ENCODE data around the gene ARHGAP8.

Gene ARHGAP8

GRCh38 chr22:44831885-44832284 is 79.5 kb downstream of the ARHGAP8 start:
- Histone ChIP-seq H3K79me1 (ENCODE audit: low read length) (no peaks in the 10 kb centered on the region), H3K79me2 (ENCODE audit: control insufficient read depth, insufficient read depth, low read length) (no peaks in the 10 kb centered on the region), H2AK5ac (ENCODE audit: low read length) (no peak overlapping the region), H4K8ac (ENCODE audit: low read depth, low read length) (no peak overlapping the region), H3K23ac (ENCODE audit: low read length) (no peak overlapping the region), H4K5ac (ENCODE audit: low read length) (no peak overlapping the region), H3K4me3 (ENCODE audit: low read length) (no peak overlapping the region), H3K36me3 (ENCODE audit: control insufficient read depth, insufficient read depth, low read length) (peaks cover 2% of the 10 kb centered on the region), H2BK5ac (ENCODE audit: low read length) (no peak overlapping the region), H3K27ac (ENCODE audit: low read depth, low read length) (no peak overlapping the region), H3K18ac (ENCODE audit: low read length) (no peak overlapping the region), H3K27me3 (ENCODE audit: insufficient read depth, low read length, poor library complexity) (no peaks in the 10 kb centered on the region), H3K9ac (ENCODE audit: low read length) (no peak overlapping the region), H3K4me1 (ENCODE audit: control insufficient read depth, low read depth, low read length) (no peaks in the 10 kb centered on the region), H3K4ac (ENCODE audit: low read depth, low read length) (no peak overlapping the region), H3K56ac (ENCODE audit: low read length) (no peak overlapping the region), H3K4me2 (ENCODE audit: low read length) (no peak overlapping the region), H2BK15ac (replicated peaks; ENCODE audit: low read depth) (no peak overlapping the region), H2BK120ac (ENCODE audit: low read depth, low read length) (no peak overlapping the region)
- no peak for DNase-seq
- no CpG with 5 or more reads among the region's 1 CpG for WGBS (ENCODE audit: extremely low coverage, insufficient coverage, low lambda C conversion rate)

- H3K4ac ChIP-seq (ENCODE audit: low read depth, low read length): no peak overlapping the region
- no peak overlapping the region for H4K8ac ChIP-seq (ENCODE audit: low read depth, low read length)
- H3K4me3 ChIP-seq (ENCODE audit: low read length): no peak overlapping the region
- H3K79me2 ChIP-seq (ENCODE audit: control insufficient read depth, insufficient read depth, low read length): no peaks in the 10 kb centered on the region
- no peaks in the 10 kb centered on the region for H3K79me1 ChIP-seq (ENCODE audit: low read length)
- H3K36me3 ChIP-seq (ENCODE audit: control insufficient read depth, insufficient read depth, low read length): peaks cover 2% of the 10 kb centered on the region
- H3K18ac ChIP-seq (ENCODE audit: low read length): no peak overlapping the region
- no peaks in the 10 kb centered on the region for H3K27me3 ChIP-seq (ENCODE audit: insufficient read depth, low read length, poor library complexity)
- H3K4me2 ChIP-seq (ENCODE audit: low read length): no peak overlapping the region
- H2BK5ac ChIP-seq (ENCODE audit: low read length): no peak overlapping the region
- H3K56ac ChIP-seq (ENCODE audit: low read length): no peak overlapping the region
- H3K27ac ChIP-seq (ENCODE audit: low read depth, low read length): no peak overlapping the region
- no peak overlapping the region for H2BK120ac ChIP-seq (ENCODE audit: low read depth, low read length)
- peaks cover 2% of the 10 kb centered on the region for H3K4me1 ChIP-seq (ENCODE audit: control insufficient read depth, low read depth, low read length)
- DNase-seq: no peak
- H2AK5ac ChIP-seq (ENCODE audit: low read length): no peak overlapping the region
- no peak overlapping the region for H4K5ac ChIP-seq (ENCODE audit: low read length)
- no peak overlapping the region for H2BK15ac ChIP-seq (replicated peaks; ENCODE audit: low read depth)
- no peak overlapping the region for H3K23ac ChIP-seq (ENCODE audit: low read length)
- no peak overlapping the region for H3K9ac ChIP-seq (ENCODE audit: low read length)
Observed at GRCh38 chr22:44834065-44834464, 81.7 kb downstream of the ARHGAP8 start.

- no peak overlapping the region for H3K27ac ChIP-seq (ENCODE audit: low read depth, low read length)
- no CpG with 5 or more reads among the region's 15 CpGs for WGBS (ENCODE audit: extremely low coverage, insufficient coverage, low lambda C conversion rate)
- H3K4me3 ChIP-seq (ENCODE audit: low read length): no peak overlapping the region
- no peak overlapping the region for H2AK5ac ChIP-seq (ENCODE audit: low read length)
- H3K4me2 ChIP-seq (ENCODE audit: low read length): no peak overlapping the region
- no peak overlapping the region for H4K5ac ChIP-seq (ENCODE audit: low read length)
- no peaks in the 10 kb centered on the region for H3K27me3 ChIP-seq (ENCODE audit: insufficient read depth, low read length, poor library complexity)
- H2BK15ac ChIP-seq (replicated peaks; ENCODE audit: low read depth): no peak overlapping the region
- H3K23ac ChIP-seq (ENCODE audit: low read length): no peak overlapping the region
- H3K4ac ChIP-seq (ENCODE audit: low read depth, low read length): no peak overlapping the region
- peaks cover 1% of the 10 kb centered on the region for H3K36me3 ChIP-seq (ENCODE audit: control insufficient read depth, insufficient read depth, low read length)
- H2BK120ac ChIP-seq (ENCODE audit: low read depth, low read length): no peak overlapping the region
- no peaks in the 10 kb centered on the region for H3K79me2 ChIP-seq (ENCODE audit: control insufficient read depth, insufficient read depth, low read length)
- H3K18ac ChIP-seq (ENCODE audit: low read length): no peak overlapping the region
- H4K8ac ChIP-seq (ENCODE audit: low read depth, low read length): no peak overlapping the region
- peaks cover 2% of the 10 kb centered on the region for H3K4me1 ChIP-seq (ENCODE audit: control insufficient read depth, low read depth, low read length)
- DNase-seq: no peak
- no peak overlapping the region for H3K56ac ChIP-seq (ENCODE audit: low read length)
- H3K9ac ChIP-seq (ENCODE audit: low read length): no peak overlapping the region
- H2BK5ac ChIP-seq (ENCODE audit: low read length): no peak overlapping the region
- H3K79me1 ChIP-seq (ENCODE audit: low read length): no peaks in the 10 kb centered on the region
Observed at GRCh38 chr22:44837481-44837880, 85.1 kb downstream of the ARHGAP8 start.

- Histone ChIP-seq H2AK5ac (ENCODE audit: low read length) (no peak overlapping the region), H2BK15ac (replicated peaks; ENCODE audit: low read depth) (no peak overlapping the region), H3K18ac (ENCODE audit: low read length) (no peak overlapping the region), H3K56ac (ENCODE audit: low read length) (no peak overlapping the region), H4K5ac (ENCODE audit: low read length) (no peak overlapping the region), H3K79me2 (ENCODE audit: control insufficient read depth, insufficient read depth, low read length) (no peaks in the 10 kb centered on the region), H3K4ac (ENCODE audit: low read depth, low read length) (no peak overlapping the region), H2BK5ac (ENCODE audit: low read length) (no peak overlapping the region), H3K27me3 (ENCODE audit: insufficient read depth, low read length, poor library complexity) (no peaks in the 10 kb centered on the region), H3K79me1 (ENCODE audit: low read length) (no peaks in the 10 kb centered on the region), H3K9ac (ENCODE audit: low read length) (no peak overlapping the region), H3K4me2 (ENCODE audit: low read length) (no peak overlapping the region), H4K8ac (ENCODE audit: low read depth, low read length) (no peak overlapping the region), H3K36me3 (ENCODE audit: control insufficient read depth, insufficient read depth, low read length) (peaks cover 1% of the 10 kb centered on the region), H3K23ac (ENCODE audit: low read length) (no peak overlapping the region), H3K4me1 (ENCODE audit: control insufficient read depth, low read depth, low read length) (peaks cover 2% of the 10 kb centered on the region), H3K27ac (ENCODE audit: low read depth, low read length) (no peak overlapping the region), H3K4me3 (ENCODE audit: low read length) (no peak overlapping the region), H2BK120ac (ENCODE audit: low read depth, low read length) (no peak overlapping the region)
- no CpG with 5 or more reads among the region's 16 CpGs for WGBS (ENCODE audit: extremely low coverage, insufficient coverage, low lambda C conversion rate)
- no peak for DNase-seq
Observed at GRCh38 chr22:44838316-44839016, 86.1 kb downstream of the ARHGAP8 start.

GRCh38 chr22:44839061-44839460 is 86.7 kb downstream of the ARHGAP8 start:
- Histone ChIP-seq H3K4ac (ENCODE audit: low read depth, low read length) (no peak overlapping the region), H3K9ac (ENCODE audit: low read length) (no peak overlapping the region), H3K23ac (ENCODE audit: low read length) (no peak overlapping the region), H3K56ac (ENCODE audit: low read length) (no peak overlapping the region), H3K27ac (ENCODE audit: low read depth, low read length) (no peak overlapping the region), H3K4me3 (ENCODE audit: low read length) (no peak overlapping the region), H3K79me1 (ENCODE audit: low read length) (no peaks in the 10 kb centered on the region), H3K4me2 (ENCODE audit: low read length) (no peak overlapping the region), H2AK5ac (ENCODE audit: low read length) (no peak overlapping the region), H3K18ac (ENCODE audit: low read length) (no peak overlapping the region), H4K5ac (ENCODE audit: low read length) (no peak overlapping the region), H2BK15ac (replicated peaks; ENCODE audit: low read depth) (no peak overlapping the region), H3K27me3 (ENCODE audit: insufficient read depth, low read length, poor library complexity) (no peaks in the 10 kb centered on the region), H4K8ac (ENCODE audit: low read depth, low read length) (no peak overlapping the region), H2BK5ac (ENCODE audit: low read length) (no peak overlapping the region), H3K36me3 (ENCODE audit: control insufficient read depth, insufficient read depth, low read length) (peaks cover 1% of the 10 kb centered on the region), H2BK120ac (ENCODE audit: low read depth, low read length) (no peak overlapping the region), H3K79me2 (ENCODE audit: control insufficient read depth, insufficient read depth, low read length) (no peaks in the 10 kb centered on the region), H3K4me1 (ENCODE audit: control insufficient read depth, low read depth, low read length) (peaks cover 2% of the 10 kb centered on the region)
- no peak for DNase-seq
- no CpG with 5 or more reads among the region's 7 CpGs for WGBS (ENCODE audit: extremely low coverage, insufficient coverage, low lambda C conversion rate)

- Histone ChIP-seq H3K27ac (ENCODE audit: low read depth, low read length) (no peak overlapping the region), H3K18ac (ENCODE audit: low read length) (no peak overlapping the region), H3K56ac (ENCODE audit: low read length) (no peak overlapping the region), H4K8ac (ENCODE audit: low read depth, low read length) (no peak overlapping the region), H3K4me1 (ENCODE audit: control insufficient read depth, low read depth, low read length) (peaks cover 2% of the 10 kb centered on the region), H3K4me2 (ENCODE audit: low read length) (no peak overlapping the region), H3K79me1 (ENCODE audit: low read length) (no peaks in the 10 kb centered on the region), H3K9ac (ENCODE audit: low read length) (no peak overlapping the region), H3K4ac (ENCODE audit: low read depth, low read length) (no peak overlapping the region), H3K23ac (ENCODE audit: low read length) (no peak overlapping the region), H2BK120ac (ENCODE audit: low read depth, low read length) (no peak overlapping the region), H3K4me3 (ENCODE audit: low read length) (no peak overlapping the region), H2BK15ac (replicated peaks; ENCODE audit: low read depth) (no peak overlapping the region), H2BK5ac (ENCODE audit: low read length) (no peak overlapping the region), H3K79me2 (ENCODE audit: control insufficient read depth, insufficient read depth, low read length) (no peaks in the 10 kb centered on the region), H3K27me3 (ENCODE audit: insufficient read depth, low read length, poor library complexity) (no peaks in the 10 kb centered on the region), H2AK5ac (ENCODE audit: low read length) (no peak overlapping the region), H3K36me3 (ENCODE audit: control insufficient read depth, insufficient read depth, low read length) (peaks cover 1% of the 10 kb centered on the region), H4K5ac (ENCODE audit: low read length) (no peak overlapping the region)
- WGBS (ENCODE audit: extremely low coverage, insufficient coverage, low lambda C conversion rate): no CpG with 5 or more reads among the region's 13 CpGs
- no peak for DNase-seq
Observed at GRCh38 chr22:44839721-44840120, 87.3 kb downstream of the ARHGAP8 start.

All from mesendoderm (in vitro differentiated cells).